Measurements from ENCODE around the gene PATJ.

- no peak for TF ChIP-seq TOX (CRISPR knock-in tag; IDR thresholded peaks at IDR 0.05; ENCODE audit: borderline replicate concordance)
- TF ChIP-seq CSRNP3 (CRISPR knock-in tag; IDR thresholded peaks at IDR 0.05): no peak
- TF ChIP-seq SNAI2 (CRISPR knock-in tag; IDR thresholded peaks at IDR 0.05): no peak
- no peak for TF ChIP-seq OSR1 (CRISPR knock-in tag; IDR thresholded peaks at IDR 0.05)
- no peak for TF ChIP-seq RARB (CRISPR knock-in tag; IDR thresholded peaks at IDR 0.05)
These were observed 328.2 kb downstream of the PATJ start for GRCh38 chr1:62070384-62071011.
